GF-D8 (cell line): ENCODE measurements around the gene ZPR1.
"Not testable (repeated sequence)": the region's sequence is repeated elsewhere in the genome, so short reads cannot be mapped to it uniquely, and the experiment has no call there.

ENCODE experiments used
- DNase-seq: peaks from one replicate; lab custom pipeline; 2025; lab: John Stamatoyannopoulos, UW

ZPR1 gene, protein sequence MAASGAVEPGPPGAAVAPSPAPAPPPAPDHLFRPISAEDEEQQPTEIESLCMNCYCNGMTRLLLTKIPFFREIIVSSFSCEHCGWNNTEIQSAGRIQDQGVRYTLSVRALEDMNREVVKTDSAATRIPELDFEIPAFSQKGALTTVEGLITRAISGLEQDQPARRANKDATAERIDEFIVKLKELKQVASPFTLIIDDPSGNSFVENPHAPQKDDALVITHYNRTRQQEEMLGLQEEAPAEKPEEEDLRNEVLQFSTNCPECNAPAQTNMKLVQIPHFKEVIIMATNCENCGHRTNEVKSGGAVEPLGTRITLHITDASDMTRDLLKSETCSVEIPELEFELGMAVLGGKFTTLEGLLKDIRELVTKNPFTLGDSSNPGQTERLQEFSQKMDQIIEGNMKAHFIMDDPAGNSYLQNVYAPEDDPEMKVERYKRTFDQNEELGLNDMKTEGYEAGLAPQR

DNA sequence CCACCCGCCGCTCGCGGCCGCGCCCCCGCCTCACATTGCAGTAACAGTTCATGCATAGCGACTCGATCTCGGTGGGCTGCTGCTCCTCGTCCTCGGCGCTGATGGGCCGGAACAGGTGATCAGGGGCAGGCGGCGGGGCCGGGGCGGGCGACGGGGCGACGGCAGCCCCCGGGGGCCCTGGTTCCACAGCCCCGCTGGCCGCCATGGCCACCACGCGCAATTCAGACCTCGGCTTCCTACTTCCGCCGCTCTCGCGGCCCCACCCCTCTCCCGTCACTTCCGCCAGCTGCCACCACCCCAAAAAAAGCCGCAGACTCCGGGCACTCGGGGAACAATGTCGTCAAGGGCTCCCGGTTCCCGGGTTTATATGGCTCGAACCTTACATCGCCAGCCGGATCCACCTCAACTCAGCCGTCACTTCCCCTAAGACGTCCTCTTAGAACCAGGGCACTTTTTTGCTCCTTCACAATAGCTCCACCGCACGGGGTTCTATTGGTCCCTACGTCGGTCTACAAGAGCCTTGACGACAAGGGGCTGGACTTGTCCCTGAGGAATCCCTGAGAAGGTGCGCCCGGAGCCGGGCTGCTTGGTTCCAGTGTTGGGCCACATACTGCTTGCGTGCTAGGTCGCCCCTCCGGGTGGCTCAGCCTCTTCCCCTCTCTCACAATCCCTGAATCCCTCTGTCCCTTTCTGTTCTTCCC, at the start of gene ZPR1:
Gene ZPR1, minus strand, starts transcription at position 238 of the 701 bp plus-strand sequence. Its CDS starts 33 bp downstream, at position 205.
- DNase-seq, result peak; percentile 68

DNA sequence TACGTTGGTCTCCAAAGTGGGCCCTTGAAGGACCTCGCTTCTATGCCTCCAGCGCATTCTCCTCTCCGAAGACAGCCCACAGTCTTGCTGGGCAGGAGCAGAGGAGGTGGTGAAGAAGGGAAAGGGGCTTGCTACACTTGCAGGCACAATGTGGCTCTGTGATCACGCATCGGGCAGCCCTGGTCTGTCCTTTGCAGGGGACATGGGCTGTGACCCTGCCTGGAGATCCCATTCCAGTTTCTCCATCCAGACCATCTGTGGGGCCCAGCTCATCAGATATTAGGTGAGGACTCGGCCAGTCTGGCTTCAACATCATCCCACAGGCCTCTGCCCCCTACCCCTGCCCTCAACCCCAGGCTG, 48.8 kb upstream of the ZPR1 start:
- no peak for DNase-seq

- peak; percentile 99 for DNase-seq
Measured at GRCh38 chr11:116835791-116836631, 48.2 kb upstream of the ZPR1 start.

GRCh38 chr11:116835042-116835772, 47.4 kb upstream of the ZPR1 start:
- peak; percentile 90 for DNase-seq

DNA sequence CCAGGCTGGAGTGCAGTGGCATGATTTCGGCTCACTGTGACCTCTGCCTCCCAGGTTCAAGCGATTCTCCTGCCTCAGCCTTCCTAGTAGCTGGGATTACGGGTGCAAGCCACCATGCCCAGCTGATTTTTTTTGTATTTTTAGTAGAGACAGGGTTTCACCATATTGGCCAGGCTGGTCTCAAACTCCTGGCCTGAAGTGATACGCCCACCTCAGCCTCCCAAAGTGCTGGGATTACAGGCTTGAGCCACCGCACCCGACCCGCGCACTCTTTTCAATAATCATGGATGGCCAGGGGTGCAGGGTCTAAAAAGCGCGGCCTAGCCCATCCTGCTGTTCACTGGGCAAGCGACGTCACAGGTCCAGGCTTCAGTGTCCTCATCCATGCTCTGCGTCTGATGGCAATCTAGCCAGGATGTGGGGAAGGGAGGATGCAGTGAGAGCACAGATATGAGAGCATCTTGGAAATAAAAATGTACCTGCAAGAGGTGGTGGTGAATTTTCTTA, 46.8 kb upstream of the ZPR1 start:
- DNase-seq, result not testable (repeated sequence)

DNA sequence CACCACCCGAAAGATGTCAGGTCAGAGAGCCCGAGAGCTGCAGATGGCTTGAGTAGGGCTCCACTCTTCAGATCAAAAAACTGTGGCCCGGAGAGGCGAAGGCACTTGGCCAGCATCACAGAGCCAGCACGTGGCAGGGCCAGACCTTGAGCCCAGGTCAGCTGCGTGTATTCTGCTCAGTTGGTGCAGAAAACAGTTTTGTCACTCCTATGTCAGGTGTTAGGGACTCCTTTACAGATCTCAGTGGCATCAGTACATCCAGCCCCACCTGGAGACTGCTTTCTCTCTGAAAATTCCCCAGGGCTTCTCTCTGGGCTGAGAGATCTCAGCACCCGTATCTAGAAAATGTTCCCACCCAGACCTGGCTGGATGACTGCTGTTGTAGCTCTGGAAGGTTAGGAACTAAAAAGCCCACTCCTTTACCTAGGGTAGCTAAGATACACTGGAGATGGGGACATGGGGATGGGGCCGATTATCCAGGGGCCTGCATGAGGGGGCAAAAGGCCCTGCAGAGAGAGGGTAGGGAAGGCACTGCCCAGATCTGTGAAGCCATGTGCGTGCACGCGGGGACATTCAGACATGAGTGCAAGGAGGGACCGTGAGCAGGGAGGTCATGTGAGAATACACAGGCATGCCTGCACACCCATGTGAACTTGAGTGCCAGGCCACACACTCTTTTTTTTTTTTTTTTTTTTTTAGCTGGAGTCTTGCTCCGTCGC, 46.2 kb upstream of the ZPR1 start:
- no peak for DNase-seq

- DNase-seq, result no peak
Measured at GRCh38 chr11:116833491-116833815, 45.6 kb upstream of the ZPR1 start.

- no peak for DNase-seq
Measured at GRCh38 chr11:116832350-116833290, 44.8 kb upstream of the ZPR1 start.

DNA sequence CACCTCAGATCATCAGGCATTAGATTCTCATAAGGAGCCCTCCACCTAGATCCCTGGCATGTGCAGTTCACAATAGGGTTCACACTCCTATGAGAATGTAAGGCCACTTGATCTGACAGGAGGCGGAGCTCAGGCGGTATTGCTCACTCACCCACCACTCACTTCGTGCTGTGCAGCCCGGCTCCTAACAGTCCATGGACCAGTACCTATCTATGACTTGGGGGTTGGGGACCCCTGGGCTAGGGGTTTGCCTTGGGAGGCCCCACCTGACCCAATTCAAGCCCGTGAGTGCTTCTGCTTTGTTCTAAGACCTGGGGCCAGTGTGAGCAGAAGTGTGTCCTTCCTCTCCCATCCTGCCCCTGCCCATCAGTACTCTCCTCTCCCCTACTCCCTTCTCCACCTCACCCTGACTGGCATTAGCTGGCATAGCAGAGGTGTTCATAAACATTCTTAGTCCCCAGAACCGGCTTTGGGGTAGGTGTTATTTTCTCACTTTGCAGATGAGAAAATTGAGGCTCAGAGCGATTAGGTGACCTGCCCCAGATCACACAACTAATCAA, 44.0 kb upstream of the ZPR1 start:
- DNase-seq, result no peak

GRCh38 chr11:116830184-116830912, 42.5 kb upstream of the ZPR1 start:
- no peak for DNase-seq

DNA sequence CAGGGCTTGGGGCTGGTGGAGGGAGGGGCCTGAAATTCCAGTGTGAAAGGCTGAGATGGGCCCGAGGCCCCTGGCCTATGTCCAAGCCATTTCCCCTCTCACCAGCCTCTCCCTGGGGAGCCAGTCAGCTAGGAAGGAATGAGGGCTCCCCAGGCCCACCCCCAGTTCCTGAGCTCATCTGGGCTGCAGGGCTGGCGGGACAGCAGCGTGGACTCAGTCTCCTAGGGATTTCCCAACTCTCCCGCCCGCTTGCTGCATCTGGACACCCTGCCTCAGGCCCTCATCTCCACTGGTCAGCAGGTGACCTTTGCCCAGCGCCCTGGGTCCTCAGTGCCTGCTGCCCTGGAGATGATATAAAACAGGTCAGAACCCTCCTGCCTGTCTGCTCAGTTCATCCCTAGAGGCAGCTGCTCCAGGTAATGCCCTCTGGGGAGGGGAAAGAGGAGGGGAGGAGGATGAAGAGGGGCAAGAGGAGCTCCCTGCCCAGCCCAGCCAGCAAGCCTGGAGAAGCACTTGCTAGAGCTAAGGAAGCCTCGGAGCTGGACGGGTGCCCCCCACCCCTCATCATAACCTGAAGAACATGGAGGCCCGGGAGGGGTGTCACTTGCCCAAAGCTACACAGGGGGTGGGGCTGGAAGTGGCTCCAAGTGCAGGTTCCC, 41.8 kb upstream of the ZPR1 start, which contains the start of gene APOC3:
Gene APOC3, plus strand, starts transcription at position 383 of the 659 bp plus-strand sequence. CDS start 676 bp downstream, outside the sequence.
- DNase-seq, result no peak

GRCh38 chr11:116828632-116829524, 41.1 kb upstream of the ZPR1 start:
- DNase-seq, result no peak

DNA sequence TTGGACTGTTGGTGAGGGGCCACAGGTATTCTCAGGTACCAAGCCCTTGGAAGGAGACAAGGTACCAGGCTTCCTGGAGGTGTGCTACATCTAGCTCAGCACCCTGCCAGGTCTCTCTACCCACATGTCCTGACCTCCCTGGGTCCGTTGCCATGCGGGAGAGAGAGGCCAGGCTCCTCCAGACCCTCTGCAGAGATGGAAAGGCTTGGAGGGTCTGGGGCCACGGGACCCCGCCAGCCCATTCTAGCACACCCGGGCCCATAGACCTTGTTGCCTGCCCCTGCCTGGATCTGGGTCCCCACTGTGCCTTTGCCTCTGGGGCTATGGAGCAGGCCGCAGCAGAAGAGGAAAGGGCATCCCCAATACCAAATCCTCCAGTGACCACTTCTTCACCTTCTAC, 39.6 kb upstream of the ZPR1 start:
- DNase-seq, result no peak

GRCh38 chr11:116826751-116827431, 39.1 kb upstream of the ZPR1 start:
- DNase-seq, result no peak

DNA sequence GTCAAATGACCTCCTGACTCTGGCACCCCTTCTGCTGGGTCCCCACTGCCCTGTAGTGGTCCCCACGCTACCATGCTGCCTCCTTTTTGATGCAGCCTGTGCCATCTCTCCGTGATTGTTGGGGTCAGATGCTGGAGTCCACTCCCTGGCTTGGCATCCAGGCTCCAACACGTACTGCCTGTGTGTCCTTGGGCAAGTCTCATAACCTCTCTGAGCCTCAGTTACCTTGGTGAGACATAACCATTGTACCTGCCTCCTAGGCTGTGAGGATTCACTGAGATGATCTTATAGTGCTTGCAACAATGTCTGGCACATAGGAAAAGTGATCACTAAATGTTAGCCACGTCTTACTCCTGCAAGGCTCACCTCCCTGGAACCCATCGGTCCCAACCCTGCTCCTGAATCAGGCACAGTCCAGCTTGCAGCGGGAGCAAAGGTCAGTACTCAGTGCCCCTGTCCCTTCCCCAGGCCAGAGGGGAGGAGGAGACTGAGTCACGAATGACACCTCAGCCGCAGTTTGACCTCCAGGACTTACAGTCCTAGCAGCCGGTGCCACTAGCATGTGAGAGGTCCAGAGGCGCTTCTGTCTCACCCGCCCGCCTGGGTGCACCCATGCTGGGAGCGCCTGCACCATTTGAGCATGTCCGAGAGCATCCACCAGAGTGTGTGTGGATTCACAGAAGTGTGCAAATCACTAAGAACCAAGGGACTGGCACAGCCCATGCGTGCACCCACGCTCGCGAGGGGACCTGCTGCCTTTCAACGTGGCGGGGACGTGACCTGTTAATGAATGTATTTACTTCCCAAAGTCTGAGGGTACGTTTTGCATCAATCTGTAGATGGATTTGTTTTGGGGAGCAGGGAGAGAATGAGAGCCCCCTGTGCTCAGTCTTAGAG, 38.3 kb upstream of the ZPR1 start:
- no peak for DNase-seq
